Common myeloid progenitor, CD34-positive (primary cell): Measurements from ENCODE around the gene SUZ12.

Experiments used
- CTCF ChIA-PET: fragments of 350-600 bp; sonication (Branson Sonifier 250); formaldehyde crosslinking; loops from one replicate; lab custom pipeline; 2021; ENCODE audit warnings: antibody characterized with exemption; lab: Charles Lee
- POLR2A ChIA-PET: fragments of 350-600 bp; sonication (Branson Sonifier 250); formaldehyde crosslinking; loops from one replicate; lab custom pipeline; 2021; ENCODE audit warnings: antibody characterized with exemption; lab: Charles Lee
- DNase-seq, 3 donors: peaks; one replicate each; pipeline versions ENCODE4 v3.0.0 to v3.0.0-alpha.2; 2013
- H3K27ac ChIP-seq, 2 experiments: 1 replicate in 1 of 2; 2 replicates in 1 of 2; pipeline ENCODE4 v1.7.0; 2013; ENCODE audit warnings: inconsistent platforms in 2 of 2, low read length in 2 of 2, mild to moderate bottlenecking in 2 of 2, low read depth in 1 of 2, moderate library complexity in 1 of 2; ENCODE audit not compliant: severe bottlenecking in 2 of 2, insufficient read depth in 1 of 2, poor library complexity in 1 of 2
- H3K27me3 ChIP-seq, 5 experiments: replicated peaks in 2 of 5; 1 replicate in 3 of 5; 2 replicates in 2 of 5; pipeline versions ENCODE4 v1.6.1 to v1.7.0; 2013; ENCODE audit warnings: low read length in 4 of 5, mild to moderate bottlenecking in 2 of 5, moderate library complexity in 2 of 5, inconsistent platforms in 1 of 5; ENCODE audit not compliant: insufficient read depth in 5 of 5, control insufficient read depth in 4 of 5
- H3K36me3 ChIP-seq, 4 experiments: 1 replicate in 2 of 4; 2 replicates in 2 of 4; pipeline versions ENCODE4 v1.6.1 to v1.7.0; 2013; ENCODE audit warnings: low read length in 3 of 4, control low read depth in 1 of 4, mild to moderate bottlenecking in 1 of 4; ENCODE audit not compliant: control insufficient read depth in 4 of 4, insufficient read depth in 4 of 4
- H3K4me1 ChIP-seq, 4 experiments: 1 replicate in 3 of 4; 2 replicates in 1 of 4; pipeline versions ENCODE4 v1.6.1 to v1.7.1; 2013; ENCODE audit warnings: low read length in 3 of 4, mild to moderate bottlenecking in 3 of 4, control low read depth in 1 of 4, inconsistent platforms in 1 of 4, moderate library complexity in 1 of 4; ENCODE audit not compliant: control insufficient read depth in 4 of 4, insufficient read depth in 4 of 4; ENCODE audit errors: control extremely low read depth in 1 of 4
- H3K4me3 ChIP-seq, 7 experiments: 1 replicate in 4 of 7; 2 replicates in 3 of 7; pipeline versions ENCODE4 v1.5.1 to v1.7.0; 2013; ENCODE audit warnings: mild to moderate bottlenecking in 7 of 7, low read length in 6 of 7, moderate library complexity in 6 of 7, inconsistent platforms in 2 of 7, low read depth in 2 of 7, control low read depth in 1 of 7; ENCODE audit not compliant: insufficient read depth in 4 of 7, control insufficient read depth in 1 of 7; ENCODE audit errors: extremely low read depth in 1 of 7
- H3K9me3 ChIP-seq, 5 experiments: 1 replicate in 4 of 5; 2 replicates in 1 of 5; pipeline versions ENCODE4 v1.6.1 to v1.7.1; 2013; ENCODE audit warnings: low read length in 4 of 5, mild to moderate bottlenecking in 2 of 5, inconsistent platforms in 1 of 5, low read depth in 1 of 5, moderate library complexity in 1 of 5; ENCODE audit not compliant: control insufficient read depth in 4 of 5, insufficient read depth in 2 of 5; ENCODE audit errors: control extremely low read depth in 1 of 5
- WGBS: methylation state at CpG from one replicate; pipeline ENCODE4 v1.1.5; 2013; ENCODE audit not compliant: insufficient coverage; 5-methylcytosine and 5-hydroxymethylcytosine counted together

The SUZ12 gene

GRCh38 chr17:32010114-32010513 is 73.3 kb downstream of the SUZ12 start:
- Histone ChIP-seq H3K4me1 (peaks cover 2 to 34% (median 20%) of the 10 kb centered on the region in 4 experiments), H3K36me3 (no peaks in the 10 kb centered on the region), H3K27me3 (no peaks in the 10 kb centered on the region), H3K27ac (no peak overlapping the region), H3K4me3 (peak overlapping the region in 1 of 7 experiments; percentile 95), H3K9me3 (no peaks in the 10 kb centered on the region)
- no CpG with 5 or more reads among the region's 4 CpGs for WGBS
- CTCF ChIA-PET: no interaction called here
- DNase-seq: no peak
- POLR2A ChIA-PET: interaction anchor here (0.6 kb wide), 1 partner anchor 132 kb away, joined by 4 read pairs; no protein-coding TSS in a partner anchor

GRCh38 chr17:32015245-32016013 is 78.6 kb downstream of the SUZ12 start:
- CTCF ChIA-PET: interaction anchor here (1.8 kb wide), 1 partner anchor 9 kb away, joined by 7 read pairs; the partner anchor contains the start of gene LRRC37B
- Histone ChIP-seq H3K27ac (peak overlapping the region in 1 of 2 experiments; percentile 68), H3K27me3 (no peaks in the 10 kb centered on the region)

GRCh38 chr17:32016231-32016630 is 79.4 kb downstream of the SUZ12 start:
- Histone ChIP-seq H3K27me3 (no peaks in the 10 kb centered on the region), H3K9me3 (no peaks in the 10 kb centered on the region), H3K36me3 (peaks cover 4 to 22% (median 10%) of the 10 kb centered on the region in 4 experiments), H3K4me3 (peak overlapping the region in 3 of 7 experiments; percentile 28 to 47 (median 31)), H3K27ac (peak overlapping the region in 1 of 2 experiments; percentile 68), H3K4me1 (peaks cover 8 to 37% (median 25%) of the 10 kb centered on the region in 4 experiments)
- peak; percentile 50 to 58 (median 54) for DNase-seq
- CTCF ChIA-PET: interaction anchor here (1.8 kb wide), 1 partner anchor 9 kb away, joined by 7 read pairs; the partner anchor contains the start of gene LRRC37B
- POLR2A ChIA-PET: no interaction called here
- 5% methylated on average over 6 of the region's 7 CpGs for WGBS

More at GRCh38 chr17:32015245-32016013, 78.6 kb downstream of the SUZ12 start:
- DNase-seq: no peak
- H3K4me3 ChIP-seq: peak overlapping the region in 4 of 7 experiments; percentile 4 to 47 (median 26)
- POLR2A ChIA-PET: no interaction called here
- no peaks in the 10 kb centered on the region for H3K9me3 ChIP-seq
- 70% methylated on average over 2 of the region's 9 CpGs for WGBS
- H3K36me3 ChIP-seq: peaks cover 0 to 17% (median 8%) of the 10 kb centered on the region in 4 experiments
- H3K4me1 ChIP-seq: peaks cover 8 to 40% (median 26%) of the 10 kb centered on the region in 4 experiments

GRCh38 chr17:32019228-32019627 is 82.4 kb downstream of the SUZ12 start:
- ChIA-PET CTCF (interaction anchor here (1.4 kb wide), 1 partner anchor 12 kb away, joined by 5 read pairs; the partner anchor contains the start of gene LRRC37B), POLR2A (no interaction called here)
- H3K4me1 ChIP-seq: peaks cover 8 to 37% (median 24%) of the 10 kb centered on the region in 4 experiments
- no peaks in the 10 kb centered on the region for H3K27me3 ChIP-seq
- no peak overlapping the region for H3K27ac ChIP-seq
- H3K4me3 ChIP-seq: no peak overlapping the region
- H3K36me3 ChIP-seq: peaks cover 5 to 33% (median 16%) of the 10 kb centered on the region in 4 experiments
- DNase-seq: no peak
- WGBS: no CpG with 5 or more reads among the region's 1 CpG
- H3K9me3 ChIP-seq: no peaks in the 10 kb centered on the region

DNA sequence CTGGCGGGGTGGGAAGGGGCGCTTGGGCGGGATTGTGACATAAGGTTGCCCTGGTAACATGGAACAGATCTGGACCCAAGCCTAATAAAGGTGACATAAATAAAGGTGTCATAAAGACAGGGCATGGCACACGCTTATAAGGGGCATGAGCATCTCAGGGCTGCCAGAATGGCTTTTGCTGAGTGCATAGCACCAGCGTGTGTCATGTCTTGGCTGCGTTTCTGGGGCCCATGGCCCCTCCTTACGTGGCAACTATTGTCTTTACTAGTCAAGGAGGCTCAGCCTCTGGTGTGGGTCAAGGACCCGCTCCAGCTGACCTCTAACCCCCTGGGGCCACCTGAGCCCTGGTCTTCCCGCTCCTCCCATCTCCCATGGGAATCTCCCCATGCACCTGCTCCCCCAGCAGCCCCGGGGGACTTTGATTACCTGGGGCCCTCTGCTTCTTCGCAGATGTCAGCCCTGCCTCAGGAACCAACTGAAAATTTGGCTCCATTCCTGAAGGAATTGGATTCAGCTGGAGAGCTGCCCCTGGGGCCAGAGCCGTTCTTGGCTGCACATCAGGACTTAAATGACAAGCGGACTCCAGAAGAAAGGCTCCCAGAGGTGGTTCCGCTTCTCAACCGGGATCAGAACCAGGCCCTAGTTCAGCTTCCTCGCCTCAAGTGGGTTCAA is 84.3 kb downstream of the SUZ12 start:
- CTCF ChIA-PET: no interaction called here
- Histone ChIP-seq H3K27ac (no peak overlapping the region), H3K4me1 (peaks cover 3 to 24% (median 12%) of the 10 kb centered on the region in 4 experiments), H3K36me3 (peaks cover 5 to 33% (median 17%) of the 10 kb centered on the region in 4 experiments), H3K4me3 (no peak overlapping the region), H3K9me3 (no peaks in the 10 kb centered on the region), H3K27me3 (no peaks in the 10 kb centered on the region)
- POLR2A ChIA-PET: no interaction called here
- 98% methylated on average over 16 of the region's 16 CpGs for WGBS
- no peak for DNase-seq

GRCh38 chr17:32021615-32021955 is 84.8 kb downstream of the SUZ12 start:
- Histone ChIP-seq H3K9me3 (no peaks in the 10 kb centered on the region), H3K27me3 (no peaks in the 10 kb centered on the region), H3K4me1 (peaks cover 0 to 19% (median 7%) of the 10 kb centered on the region in 4 experiments), H3K27ac (no peak overlapping the region), H3K4me3 (no peak overlapping the region), H3K36me3 (peaks cover 5 to 37% (median 18%) of the 10 kb centered on the region in 4 experiments)
- no peak for DNase-seq
- WGBS: 93% methylated on average over 6 of the region's 7 CpGs
- CTCF ChIA-PET: no interaction called here
- POLR2A ChIA-PET: no interaction called here
